Uterus (tissue), 4 donors: ENCODE measurements around the gene SH2D4B. TPM values are rescaled to one million over a fixed set of nuclear protein-coding genes. Genes with fewer than 3 reads are reported as not detected.

Experiments
- DNase-seq, 2 donors: peaks; one replicate each; pipeline ENCODE4 v3.0.0-alpha.2; 2019 to 2020
- H3K27ac ChIP-seq, 2 donors: fragments of 200-600 bp; sonication (generic); 1 replicate in 1 of 2; 2 replicates in 1 of 2; pipeline ENCODE4 v1.5.1; 2016 to 2018
- H3K27me3 ChIP-seq, 2 donors: fragments of 200-600 bp; sonication (generic); one replicate each; pipeline ENCODE4 v1.5.1; 2018 to 2019; ENCODE audit warnings: control low read depth in 1 of 2
- H3K36me3 ChIP-seq, 2 donors: fragments of 200-600 bp; sonication (generic); one replicate each; pipeline ENCODE4 v1.5.1; 2019; ENCODE audit warnings: control low read depth in 1 of 2
- H3K4me1 ChIP-seq, 2 donors: fragments of 200-600 bp; sonication (generic); one replicate each; pipeline ENCODE4 v1.5.1; 2018 to 2019; ENCODE audit warnings: control low read depth in 1 of 2
- H3K4me3 ChIP-seq, 2 donors: fragments of 200-600 bp; sonication (generic); 1 replicate in 1 of 2; 2 replicates in 1 of 2; pipeline ENCODE4 v1.5.1; 2018 to 2019; ENCODE audit warnings: mild to moderate bottlenecking in 1 of 2
- H3K9me3 ChIP-seq, 2 donors: fragments of 200-600 bp; sonication (generic); one replicate each; pipeline ENCODE4 v1.5.1; 2019; ENCODE audit warnings: control low read depth in 1 of 2
- CTCF ChIP-seq, 4 experiments: fragments of 200-600 bp in 2 of 4; fragments of 450-650 bp in 2 of 4; sonication (generic) in 2 of 4; IDR thresholded peaks; one replicate each; pipeline ENCODE4 v1.5.1; 2016 to 2019; ENCODE audit warnings: antibody characterized with exemption in 4 of 4, mild to moderate bottlenecking in 2 of 4, moderate library complexity in 1 of 4
- POLR2A ChIP-seq, 2 donors: fragments of 450-650 bp; IDR thresholded peaks; one replicate each; pipeline ENCODE4 v1.6.1; 2016; ENCODE audit warnings: antibody characterized with exemption in 2 of 2, mild to moderate bottlenecking in 1 of 2, moderate library complexity in 1 of 2
- intact Hi-C: fragments of 100-400 bp; cut with DNase I; formaldehyde crosslinking; loops from one replicate; pipeline ENCODE4 v1.15.1; 2023; ENCODE audit warnings: low total_unique reads
- total RNA-seq, 4 donors: library from RNA; depleted of rRNA in 3 of 4; stranded (reverse); fragments of >200 nt in 3 of 4; gene quantifications; one replicate each; pipeline versions ENCODE4 v1.1.0 to v1.2.4, GENCODE V29; 2014 to 2023
- donor health status: DM: yes; HTN: yes; CAD: no.

The SH2D4B gene
- total RNA-seq, 4 donors from 2014 or later = 0.40 to 1.4 TPM; not detected in 2

GRCh38 chr10:80518143-80518806, 19.4 kb upstream of the SH2D4B start:
- Histone ChIP-seq H3K27ac (peak overlapping the region; percentile 23 to 32), H3K36me3 (no peaks in the 10 kb centered on the region), H3K4me1 (no peaks in the 10 kb centered on the region), H3K27me3 (no peaks in the 10 kb centered on the region), H3K4me3 (no peak overlapping the region), H3K9me3 (no peaks in the 10 kb centered on the region)
- intact Hi-C loops = no loop called here
- DNase-seq = no peak
- TF ChIP-seq CTCF (IDR thresholded peaks at IDR 0.05) (no peak), POLR2A (IDR thresholded peaks at IDR 0.05) (no peak)

GRCh38 chr10:80518807-80519360, 18.8 kb upstream of the SH2D4B start:
- no peak for DNase-seq
- Histone ChIP-seq H3K4me1 (no peaks in the 10 kb centered on the region), H3K27me3 (no peaks in the 10 kb centered on the region), H3K27ac (no peak overlapping the region), H3K9me3 (no peaks in the 10 kb centered on the region), H3K4me3 (no peak overlapping the region), H3K36me3 (no peaks in the 10 kb centered on the region)
- intact Hi-C loops = no loop called here
- no peak for TF ChIP-seq POLR2A (IDR thresholded peaks at IDR 0.05)

GRCh38 chr10:80519936-80520650, 17.6 kb upstream of the SH2D4B start:
- Histone ChIP-seq H3K36me3 (no peaks in the 10 kb centered on the region), H3K4me3 (no peak overlapping the region), H3K27me3 (no peaks in the 10 kb centered on the region), H3K27ac (no peak overlapping the region), H3K9me3 (no peaks in the 10 kb centered on the region), H3K4me1 (no peaks in the 10 kb centered on the region)
- intact Hi-C loops = no loop called here
- DNase-seq = no peak
- TF ChIP-seq POLR2A (IDR thresholded peaks at IDR 0.05) (no peak), CTCF (IDR thresholded peaks at IDR 0.05) (no peak)

- Histone ChIP-seq H3K9me3 (no peaks in the 10 kb centered on the region), H3K36me3 (no peaks in the 10 kb centered on the region), H3K4me1 (no peaks in the 10 kb centered on the region), H3K27ac (no peak overlapping the region), H3K27me3 (no peaks in the 10 kb centered on the region), H3K4me3 (no peak overlapping the region)
- intact Hi-C loops = no loop called here
- no peak for DNase-seq
- no peak for TF ChIP-seq POLR2A (IDR thresholded peaks at IDR 0.05)
- TF ChIP-seq CTCF (IDR thresholded peaks at IDR 0.05) = no peak
Observed at GRCh38 chr10:80520661-80521470, 16.8 kb upstream of the SH2D4B start.

- no peak for DNase-seq
- intact Hi-C loops = no loop called here
Observed at GRCh38 chr10:80522756-80523363, 14.8 kb upstream of the SH2D4B start.

More at GRCh38 chr10:80522756-80523363, 14.8 kb upstream of the SH2D4B start:
- no peak for TF ChIP-seq POLR2A (IDR thresholded peaks at IDR 0.05)
- TF ChIP-seq CTCF (IDR thresholded peaks at IDR 0.05) = no peak
- no peak overlapping the region for H3K27ac ChIP-seq
- no peaks in the 10 kb centered on the region for H3K27me3 ChIP-seq
- no peaks in the 10 kb centered on the region for H3K9me3 ChIP-seq
- H3K4me1 ChIP-seq = no peaks in the 10 kb centered on the region
- no peaks in the 10 kb centered on the region for H3K36me3 ChIP-seq
- no peak overlapping the region for H3K4me3 ChIP-seq
